NCI-H146 (cell line): Measurements from ENCODE around the gene DIPK1B.

Experiments used
- DNase-seq: peaks from one replicate; lab custom pipeline; 2025; lab: John Stamatoyannopoulos, UW

Gene DIPK1B

DNA sequence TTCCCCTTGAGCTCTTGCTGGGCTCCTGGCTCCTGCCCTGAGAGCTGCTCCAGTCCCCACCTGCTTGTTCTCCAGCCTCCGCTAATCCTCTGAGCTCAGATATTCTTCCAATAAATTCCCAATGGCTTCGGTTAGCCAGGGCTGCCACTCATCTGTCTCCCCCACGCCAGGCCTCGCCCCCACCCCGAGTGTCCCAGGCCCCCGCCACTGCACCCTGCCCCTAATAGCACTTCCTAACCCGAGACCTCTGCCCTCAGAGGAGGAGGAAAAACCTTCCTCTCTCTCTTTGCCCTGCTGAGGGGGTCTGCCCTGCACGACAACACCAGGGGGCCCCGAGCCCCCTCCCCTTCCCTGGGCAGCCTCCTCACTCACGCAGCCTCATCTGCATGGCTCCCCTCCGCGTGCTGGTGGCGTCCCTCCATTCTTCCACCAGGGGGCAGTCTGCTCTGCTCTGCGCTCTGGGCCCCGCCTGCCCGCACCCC is 57.4 kb downstream of the DIPK1B start:
- DNase-seq = peak; percentile 55

DNA sequence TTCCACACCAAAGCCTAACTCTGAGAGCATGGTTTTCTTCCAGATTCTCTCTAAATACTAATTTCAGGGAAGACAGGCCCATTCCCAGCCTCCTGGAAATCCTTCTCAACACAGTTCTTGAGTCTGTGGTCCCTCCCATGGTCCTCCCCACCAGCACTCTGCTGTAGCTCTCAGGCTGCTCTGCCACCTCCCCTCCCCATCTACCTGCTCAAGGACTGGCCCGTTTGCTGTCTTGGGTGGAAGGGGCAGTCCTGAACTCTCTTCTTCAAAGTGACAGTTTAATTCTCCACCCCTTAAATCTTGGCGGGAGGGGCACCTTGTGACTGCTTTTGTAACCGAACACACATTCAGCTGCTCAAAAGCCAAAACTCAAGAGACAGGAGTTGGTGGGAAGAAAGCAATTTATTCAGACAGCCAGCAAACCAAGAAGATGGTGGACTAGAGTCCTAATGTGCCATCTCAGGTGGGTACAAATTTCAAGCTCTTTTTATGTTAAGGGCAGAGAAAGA is 59.6 kb downstream of the DIPK1B start:
- DNase-seq = no peak

DNA sequence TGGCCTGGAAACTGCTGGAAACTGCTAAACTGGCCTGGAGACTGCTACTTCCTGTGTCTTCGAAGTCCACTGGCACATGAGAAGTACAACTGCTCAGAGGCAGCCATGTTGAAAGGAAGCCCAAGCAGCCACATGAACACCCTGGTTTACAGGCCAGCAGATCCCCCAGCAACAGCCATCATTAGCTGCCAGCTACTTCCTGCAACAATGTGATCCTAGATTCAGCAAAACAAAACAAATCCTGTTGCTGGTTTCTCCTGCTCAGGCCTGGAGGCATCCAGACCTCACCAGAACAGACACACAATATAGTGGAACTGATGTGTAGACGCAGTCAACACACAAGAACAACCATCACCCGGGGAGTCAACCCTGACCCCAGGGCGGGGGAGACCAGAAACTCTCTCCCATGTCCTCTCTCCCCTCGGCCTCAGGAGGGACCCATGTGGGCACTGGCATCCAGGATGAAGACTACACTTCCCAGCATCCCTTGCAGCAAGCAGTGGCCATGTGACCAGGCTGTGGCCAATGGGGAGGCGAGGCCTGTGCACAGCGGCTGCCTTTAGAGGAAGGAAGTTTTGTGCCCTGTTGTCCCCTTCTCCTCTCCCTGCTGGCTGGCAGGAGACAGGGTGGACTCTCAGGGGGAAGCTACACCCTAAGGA is 61.1 kb downstream of the DIPK1B start:
- no peak for DNase-seq
